Measurements from ENCODE around the gene GLCE.
A peak's percentile ranks its signal among the peaks of the same experiment; 100 is the strongest.
"Not testable (repeated sequence)": the region's sequence is repeated elsewhere in the genome, so short reads cannot be mapped to it uniquely, and the experiment has no call there.

GLCE gene

GRCh38 chr15:69288011-69288410 is 127.6 kb downstream of the GLCE start:
- Histone ChIP-seq H3K36me3 (ENCODE audit: control insufficient read depth, insufficient read depth, low read length) (no peaks in the 10 kb centered on the region), H3K9ac (ENCODE audit: low read depth, low read length) (no peak overlapping the region), H3K4me3 (ENCODE audit: low read depth, low read length) (no peak overlapping the region), H3K9me3 (ENCODE audit: control insufficient read depth, insufficient read depth, low read length) (no peaks in the 10 kb centered on the region), H3K4me1 (ENCODE audit: control insufficient read depth, insufficient read depth, low read length) (peaks cover 5% of the 10 kb centered on the region), H3K27me3 (ENCODE audit: control insufficient read depth, insufficient read depth, low read length) (peaks cover 2% of the 10 kb centered on the region)

- Histone ChIP-seq H3K4me3 (ENCODE audit: low read depth, low read length) (no peak overlapping the region), H3K9me3 (ENCODE audit: control insufficient read depth, insufficient read depth, low read length) (no peaks in the 10 kb centered on the region), H3K27me3 (ENCODE audit: control insufficient read depth, insufficient read depth, low read length) (peaks cover 2% of the 10 kb centered on the region), H3K9ac (ENCODE audit: low read depth, low read length) (no peak overlapping the region), H3K36me3 (ENCODE audit: control insufficient read depth, insufficient read depth, low read length) (no peaks in the 10 kb centered on the region), H3K4me1 (ENCODE audit: control insufficient read depth, insufficient read depth, low read length) (peaks cover 5% of the 10 kb centered on the region)
Measured at GRCh38 chr15:69288531-69289341, 128.3 kb downstream of the GLCE start.

GRCh38 chr15:69289342-69290146 is 129.1 kb downstream of the GLCE start:
- Histone ChIP-seq H3K27me3 (ENCODE audit: control insufficient read depth, insufficient read depth, low read length) (peaks cover 2% of the 10 kb centered on the region), H3K36me3 (ENCODE audit: control insufficient read depth, insufficient read depth, low read length) (no peaks in the 10 kb centered on the region), H3K4me3 (ENCODE audit: low read depth, low read length) (no peak overlapping the region), H3K4me1 (ENCODE audit: control insufficient read depth, insufficient read depth, low read length) (peaks cover 5% of the 10 kb centered on the region), H3K9ac (ENCODE audit: low read depth, low read length) (no peak overlapping the region), H3K9me3 (ENCODE audit: control insufficient read depth, insufficient read depth, low read length) (no peaks in the 10 kb centered on the region)

- Histone ChIP-seq H3K4me1 (ENCODE audit: control insufficient read depth, insufficient read depth, low read length) (peaks cover 5% of the 10 kb centered on the region), H3K36me3 (ENCODE audit: control insufficient read depth, insufficient read depth, low read length) (no peaks in the 10 kb centered on the region), H3K27me3 (ENCODE audit: control insufficient read depth, insufficient read depth, low read length) (peaks cover 4% of the 10 kb centered on the region)
Measured at GRCh38 chr15:69290346-69291164, 130.1 kb downstream of the GLCE start.

GRCh38 chr15:69291651-69292050 is 131.2 kb downstream of the GLCE start:
- not testable (repeated sequence) for H3K27me3 ChIP-seq (ENCODE audit: control insufficient read depth, insufficient read depth, low read length); H3K9me3 ChIP-seq (ENCODE audit: control insufficient read depth, insufficient read depth, low read length); H3K4me1 ChIP-seq (ENCODE audit: control insufficient read depth, insufficient read depth, low read length); H3K9ac ChIP-seq (ENCODE audit: low read depth, low read length); H3K36me3 ChIP-seq (ENCODE audit: control insufficient read depth, insufficient read depth, low read length); H3K4me3 ChIP-seq (ENCODE audit: low read depth, low read length)

More at GRCh38 chr15:69290346-69291164, 130.1 kb downstream of the GLCE start:
- Histone ChIP-seq H3K4me3 (ENCODE audit: low read depth, low read length) (no peak overlapping the region), H3K9ac (ENCODE audit: low read depth, low read length) (no peak overlapping the region), H3K9me3 (ENCODE audit: control insufficient read depth, insufficient read depth, low read length) (no peaks in the 10 kb centered on the region)

GRCh38 chr15:69292826-69293420 is 132.5 kb downstream of the GLCE start:
- Histone ChIP-seq H3K36me3 (ENCODE audit: control insufficient read depth, insufficient read depth, low read length) (no peaks in the 10 kb centered on the region), H3K9ac (ENCODE audit: low read depth, low read length) (no peak overlapping the region), H3K27me3 (ENCODE audit: control insufficient read depth, insufficient read depth, low read length) (peaks cover 14% of the 10 kb centered on the region), H3K9me3 (ENCODE audit: control insufficient read depth, insufficient read depth, low read length) (no peaks in the 10 kb centered on the region), H3K4me1 (ENCODE audit: control insufficient read depth, insufficient read depth, low read length) (peaks cover 5% of the 10 kb centered on the region), H3K4me3 (ENCODE audit: low read depth, low read length) (no peak overlapping the region)

GRCh38 chr15:69293741-69294615 is 133.5 kb downstream of the GLCE start:
- Histone ChIP-seq H3K36me3 (ENCODE audit: control insufficient read depth, insufficient read depth, low read length) (no peaks in the 10 kb centered on the region), H3K9me3 (ENCODE audit: control insufficient read depth, insufficient read depth, low read length) (no peaks in the 10 kb centered on the region), H3K9ac (ENCODE audit: low read depth, low read length) (no peak overlapping the region), H3K4me3 (ENCODE audit: low read depth, low read length) (no peak overlapping the region), H3K4me1 (ENCODE audit: control insufficient read depth, insufficient read depth, low read length) (peaks cover 5% of the 10 kb centered on the region), H3K27me3 (ENCODE audit: control insufficient read depth, insufficient read depth, low read length) (peaks cover 19% of the 10 kb centered on the region)

GRCh38 chr15:69296606-69297005 is 136.2 kb downstream of the GLCE start:
- Histone ChIP-seq H3K9me3 (ENCODE audit: control insufficient read depth, insufficient read depth, low read length) (no peaks in the 10 kb centered on the region), H3K36me3 (ENCODE audit: control insufficient read depth, insufficient read depth, low read length) (no peaks in the 10 kb centered on the region), H3K4me3 (ENCODE audit: low read depth, low read length) (no peak overlapping the region), H3K4me1 (ENCODE audit: control insufficient read depth, insufficient read depth, low read length) (no peaks in the 10 kb centered on the region), H3K27me3 (ENCODE audit: control insufficient read depth, insufficient read depth, low read length) (peaks cover 35% of the 10 kb centered on the region), H3K9ac (ENCODE audit: low read depth, low read length) (no peak overlapping the region)

- Histone ChIP-seq H3K4me1 (ENCODE audit: control insufficient read depth, insufficient read depth, low read length) (no peaks in the 10 kb centered on the region), H3K4me3 (ENCODE audit: low read depth, low read length) (peak overlapping the region; percentile 58), H3K9ac (ENCODE audit: low read depth, low read length) (no peak overlapping the region), H3K36me3 (ENCODE audit: control insufficient read depth, insufficient read depth, low read length) (no peaks in the 10 kb centered on the region), H3K27me3 (ENCODE audit: control insufficient read depth, insufficient read depth, low read length) (peaks cover 35% of the 10 kb centered on the region), H3K9me3 (ENCODE audit: control insufficient read depth, insufficient read depth, low read length) (no peaks in the 10 kb centered on the region)
Measured at GRCh38 chr15:69297642-69298353, 137.4 kb downstream of the GLCE start.

- H3K9ac ChIP-seq (ENCODE audit: low read depth, low read length), result peak overlapping the region; percentile 37
- no peaks in the 10 kb centered on the region for H3K36me3 ChIP-seq (ENCODE audit: control insufficient read depth, insufficient read depth, low read length)
- H3K4me3 ChIP-seq (ENCODE audit: low read depth, low read length), result peak overlapping the region; percentile 58
- H3K4me1 ChIP-seq (ENCODE audit: control insufficient read depth, insufficient read depth, low read length), result no peaks in the 10 kb centered on the region
- no peaks in the 10 kb centered on the region for H3K9me3 ChIP-seq (ENCODE audit: control insufficient read depth, insufficient read depth, low read length)
- H3K27me3 ChIP-seq (ENCODE audit: control insufficient read depth, insufficient read depth, low read length), result peaks cover 35% of the 10 kb centered on the region
Measured at GRCh38 chr15:69298354-69298696, 137.9 kb downstream of the GLCE start.

Data from iPS-15b (cell line).